ENCODE data around the gene NSMF.

DNA sequence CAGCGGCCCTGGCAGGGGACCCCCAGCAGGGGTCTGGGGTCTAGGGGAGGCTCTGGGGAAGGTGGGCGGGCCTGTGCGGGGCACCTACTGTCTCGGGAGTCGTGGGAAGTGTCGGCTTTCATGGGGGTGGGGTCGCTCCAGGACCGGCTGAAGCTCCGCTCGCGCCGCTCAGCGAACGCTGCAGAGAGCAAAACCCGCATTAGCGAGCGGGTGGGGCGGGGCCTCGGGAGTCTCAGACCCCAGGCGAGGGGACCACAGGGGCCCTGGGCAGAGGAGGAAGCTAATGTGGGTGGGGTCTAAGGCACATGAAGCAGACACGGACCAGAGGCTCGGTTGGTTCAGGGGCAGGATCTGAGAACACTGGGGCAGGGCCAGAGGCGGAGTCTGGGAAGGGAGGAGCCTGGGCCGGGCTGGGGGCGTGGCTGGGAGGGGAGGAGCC lies 5.5 kb downstream of the NSMF start:
- TF ChIP-seq, protein P1, sequence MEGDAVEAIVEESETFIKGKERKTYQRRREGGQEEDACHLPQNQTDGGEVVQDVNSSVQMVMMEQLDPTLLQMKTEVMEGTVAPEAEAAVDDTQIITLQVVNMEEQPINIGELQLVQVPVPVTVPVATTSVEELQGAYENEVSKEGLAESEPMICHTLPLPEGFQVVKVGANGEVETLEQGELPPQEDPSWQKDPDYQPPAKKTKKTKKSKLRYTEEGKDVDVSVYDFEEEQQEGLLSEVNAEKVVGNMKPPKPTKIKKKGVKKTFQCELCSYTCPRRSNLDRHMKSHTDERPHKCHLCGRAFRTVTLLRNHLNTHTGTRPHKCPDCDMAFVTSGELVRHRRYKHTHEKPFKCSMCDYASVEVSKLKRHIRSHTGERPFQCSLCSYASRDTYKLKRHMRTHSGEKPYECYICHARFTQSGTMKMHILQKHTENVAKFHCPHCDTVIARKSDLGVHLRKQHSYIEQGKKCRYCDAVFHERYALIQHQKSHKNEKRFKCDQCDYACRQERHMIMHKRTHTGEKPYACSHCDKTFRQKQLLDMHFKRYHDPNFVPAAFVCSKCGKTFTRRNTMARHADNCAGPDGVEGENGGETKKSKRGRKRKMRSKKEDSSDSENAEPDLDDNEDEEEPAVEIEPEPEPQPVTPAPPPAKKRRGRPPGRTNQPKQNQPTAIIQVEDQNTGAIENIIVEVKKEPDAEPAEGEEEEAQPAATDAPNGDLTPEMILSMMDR (IDR thresholded peaks at IDR 0.05; ENCODE audit: low read depth, low read length): no peak
- no peak for TF ChIP-seq EZH2phosphoT487 (IDR thresholded peaks at IDR 0.05; ENCODE audit: low read depth)
